HepG2 (cell line): ENCODE measurements around the gene DNAJC5. TPM values are rescaled to one million over a fixed set of nuclear protein-coding genes. Genes with fewer than 3 reads are reported as not detected.

Source experiments
- ATF3 ChIP-seq: sonication (generic); formaldehyde crosslinking; IDR thresholded peaks from 2 replicates; pipeline ENCODE4 v1.4.0; 2020; ENCODE audit warnings: missing genetic modification reagents
- BCL3 ChIP-seq: sonication (generic); formaldehyde crosslinking; IDR thresholded peaks from 2 replicates; pipeline ENCODE4 v1.5.1; 2020; ENCODE audit warnings: mild to moderate bottlenecking, missing genetic modification reagents, moderate library complexity
- CREB1 ChIP-seq, 2 experiments: fragments of 450-650 bp in 1 of 2; IDR thresholded peaks; 2 replicates each; pipeline ENCODE4 v1.6.1; 2016 to 2017; ENCODE audit warnings: control low read depth in 1 of 2, mild to moderate bottlenecking in 1 of 2, missing compliant biosample characterization in 1 of 2, missing genetic modification characterization in 1 of 2
- HNRNPK ChIP-seq: fragments of 200-400 bp; formaldehyde crosslinking; IDR thresholded peaks from 2 replicates; pipeline ENCODE4 v1.6.1; 2018; ENCODE audit warnings: low read length, low read depth, moderate library complexity, mild to moderate bottlenecking; ENCODE audit not compliant: poor library complexity, severe bottlenecking
- LCORL ChIP-seq, 2 experiments: fragments of 450-650 bp in 1 of 2; sonication (generic) in 1 of 2; formaldehyde crosslinking in 1 of 2; IDR thresholded peaks; 2 replicates each; pipeline versions ENCODE4 v1.5.0 to v1.6.1; 2017 to 2020; ENCODE audit warnings: antibody characterized with exemption in 1 of 2, missing genetic modification reagents in 1 of 2
- NCOA5 ChIP-seq: sonication (generic); formaldehyde crosslinking; IDR thresholded peaks from 2 replicates; pipeline ENCODE4 v1.4.0; 2020; ENCODE audit warnings: missing genetic modification reagents
- NFIB ChIP-seq: sonication (generic); formaldehyde crosslinking; IDR thresholded peaks from 2 replicates; pipeline ENCODE4 v1.9.0; 2021; ENCODE audit warnings: missing genetic modification reagents, mild to moderate bottlenecking, borderline replicate concordance
- PCBP2 ChIP-seq: fragments of 200-400 bp; formaldehyde crosslinking; optimal IDR thresholded peaks from 2 replicates; pipeline ENCODE3; 2018; ENCODE audit warnings: low read length, low read depth; ENCODE audit not compliant: poor library complexity, severe bottlenecking
- RBM39 ChIP-seq: fragments of 200-400 bp; formaldehyde crosslinking; IDR thresholded peaks from one replicate; pipeline ENCODE4 v1.6.1; 2018; ENCODE audit warnings: antibody characterized with exemption, mild to moderate bottlenecking, low read depth, low read length; ENCODE audit not compliant: poor library complexity, severe bottlenecking
- RFXANK ChIP-seq: IDR thresholded peaks from 2 replicates; pipeline ENCODE4 v1.6.1; 2016
- SALL2 ChIP-seq: sonication (generic); formaldehyde crosslinking; IDR thresholded peaks from 2 replicates; pipeline ENCODE4 v1.8.1; 2023; ENCODE audit warnings: mild to moderate bottlenecking, missing genetic modification reagents, inconsistent platforms
- SMARCC2 ChIP-seq: fragments of 450-650 bp; IDR thresholded peaks from 2 replicates; pipeline ENCODE4 v1.6.1; 2017; ENCODE audit warnings: antibody characterized with exemption, mild to moderate bottlenecking
- SPEN ChIP-seq: sonication (generic); formaldehyde crosslinking; IDR thresholded peaks from 2 replicates; pipeline ENCODE4 v1.5.1; 2020; ENCODE audit warnings: low read depth, mild to moderate bottlenecking, missing genetic modification reagents
- USF2 ChIP-seq, 2 experiments: sonication (generic) in 1 of 2; formaldehyde crosslinking in 1 of 2; IDR thresholded peaks; 2 replicates each; pipeline versions ENCODE4 v1.5.1 to v1.6.1; 2011 to 2020; ENCODE audit warnings: borderline replicate concordance in 1 of 2, low read depth in 1 of 2, low read length in 1 of 2, mild to moderate bottlenecking in 1 of 2, missing genetic modification reagents in 1 of 2, moderate library complexity in 1 of 2
- YEATS4 ChIP-seq: sonication (generic); formaldehyde crosslinking; IDR thresholded peaks from 2 replicates; pipeline ENCODE4 v1.4.0; 2020; ENCODE audit warnings: missing genetic modification reagents, borderline replicate concordance
- ZBTB42 ChIP-seq: sonication (generic); formaldehyde crosslinking; IDR thresholded peaks from 2 replicates; pipeline ENCODE4 v1.5.0; 2020; ENCODE audit warnings: mild to moderate bottlenecking, missing genetic modification reagents
- ZNF432 ChIP-seq: sonication (generic); formaldehyde crosslinking; IDR thresholded peaks from 2 replicates; pipeline ENCODE4 v1.5.0; 2020; ENCODE audit warnings: missing genetic modification reagents, mild to moderate bottlenecking, borderline replicate concordance
- polyA plus RNA-seq, 8 experiments: library from polyadenylated mRNA; depleted of rRNA in 3 of 8; stranded (reverse) in 7 of 8; unstranded in 1 of 8; fragments of >200 nt; fragmentation: Illumina TruSeq in 4 of 8; extraction: Trizol in 4 of 8; gene quantifications; 2 replicates each; pipeline versions ENCODE4 v1.2.1 to v1.2.3, GENCODE V29; 2011 to 2016; ENCODE audit warnings: low read depth in 4 of 8, missing spikeins in 1 of 8, mixed read lengths in 1 of 8; ENCODE audit not compliant: insufficient read depth in 1 of 8
- total RNA-seq, 5 experiments: library from RNA; depleted of rRNA; stranded (reverse); fragments of >200 nt; fragmentation: Illumina TruSeq; extraction: Trizol; gene quantifications; 2 replicates each; pipeline ENCODE4 v1.2.3, GENCODE V29; 2016; ENCODE audit warnings: low read depth in 1 of 5
- TF ChIP-seq, protein P1 (sequence below): sonication (generic); formaldehyde crosslinking; IDR thresholded peaks from 2 replicates; pipeline ENCODE4 v1.8.1; 2023; ENCODE audit warnings: mild to moderate bottlenecking, missing genetic modification reagents, borderline replicate concordance
- TF ChIP-seq, protein P2 (sequence below): sonication (generic); formaldehyde crosslinking; conservative IDR thresholded peaks from 2 replicates; pipeline ENCODE4 v1.8.0; 2022; ENCODE audit warnings: mild to moderate bottlenecking, moderate library complexity, missing genetic modification reagents
- TF ChIP-seq, protein P3 (sequence below): sonication (generic); formaldehyde crosslinking; IDR thresholded peaks from 2 replicates; pipeline ENCODE4 v1.4.0; 2020; ENCODE audit warnings: missing genetic modification reagents

The DNAJC5 gene
- total and polyA plus RNA-seq, 2 of the 13 experiments (the other 11 are each of a cell fraction or from before 2014, with no cell fraction given): 42.8 to 64.5 TPM

DNA sequence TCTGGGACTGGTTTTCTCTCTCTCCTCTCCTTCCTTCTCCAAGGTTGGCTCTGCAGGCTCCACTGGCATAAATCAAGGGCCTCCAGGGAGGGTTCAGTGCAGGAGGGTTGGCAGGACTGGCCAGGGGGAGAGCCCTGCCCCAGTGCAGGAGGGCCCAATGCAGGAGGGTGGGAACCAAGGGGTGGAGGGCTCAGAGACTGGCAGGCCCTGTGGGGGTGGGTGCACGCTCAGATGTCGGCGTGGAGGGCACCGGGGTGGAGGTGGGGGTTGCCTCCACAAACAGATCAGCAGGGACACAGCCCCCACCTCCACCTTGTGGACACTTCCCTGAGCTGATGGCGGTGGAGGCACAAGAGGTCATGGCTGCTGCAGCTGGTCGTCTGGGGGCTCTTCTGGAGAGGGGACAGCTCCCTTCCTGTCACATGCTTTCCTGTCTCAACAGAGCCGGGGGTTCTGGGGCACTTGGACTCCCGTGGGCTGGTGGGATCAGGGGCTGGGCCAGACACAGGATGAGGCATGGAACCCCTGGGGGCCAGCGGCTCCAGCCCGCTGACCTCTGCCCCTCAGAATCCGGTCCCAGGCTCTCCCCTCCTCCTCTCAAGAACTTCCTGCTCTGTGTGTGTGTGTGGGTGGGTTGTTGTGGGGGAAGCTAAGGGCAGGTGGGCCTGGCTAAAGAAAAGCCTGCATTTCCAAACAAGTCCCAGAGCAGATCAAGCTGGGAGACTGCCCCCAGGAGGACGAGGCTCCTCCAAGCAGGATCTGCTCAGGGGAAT is 36.3 kb upstream of the DNAJC5 start (continued):
- TF ChIP-seq CREB1 (IDR thresholded peaks at IDR 0.05) (no peak), CREB1 (CRISPR knock-in tag; IDR thresholded peaks at IDR 0.05) (no peak), PCBP2 (no peak), ATF3 (CRISPR knock-in tag) (no peak), SPEN (peak; percentile 42), NCOA5 (CRISPR knock-in tag) (no peak), LCORL (IDR thresholded peaks at IDR 0.05) (no peak), LCORL (CRISPR knock-in tag; IDR thresholded peaks at IDR 0.05) (0 out of 2 replicates have a peak, but pooled peaks have one; percentile 26), ZNF432 (CRISPR knock-in tag) (no peak), USF2 (IDR thresholded peaks at IDR 0.05; ENCODE audit: low read depth, low read length) (no peak), USF2 (CRISPR knock-in tag; IDR thresholded peaks at IDR 0.05; ENCODE audit: borderline replicate concordance) (peak; percentile 73; the same call in 1 of the 2 replicates), RFXANK (CRISPR knock-in tag) (no peak), HNRNPK (no peak), NFIB (no peak), ZBTB42 (CRISPR knock-in tag) (peak; percentile 60; the same call in 1 of the 2 replicates), RBM39 (no peak), SALL2 (CRISPR knock-in tag) (peak; percentile 62; the same call in 1 of the 2 replicates), SMARCC2 (no peak), YEATS4 (peak; percentile 60; the same call in 1 of the 2 replicates), BCL3 (CRISPR knock-in tag) (peak; percentile 76; the same call in 1 of the 2 replicates)
- TF ChIP-seq, protein P1, sequence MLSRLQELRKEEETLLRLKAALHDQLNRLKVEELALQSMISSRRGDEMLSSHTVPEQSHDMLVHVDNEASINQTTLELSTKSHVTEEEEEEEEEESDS: 0 out of 2 replicates have a peak, but pooled peaks have one; percentile 52
- TF ChIP-seq, protein P2, sequence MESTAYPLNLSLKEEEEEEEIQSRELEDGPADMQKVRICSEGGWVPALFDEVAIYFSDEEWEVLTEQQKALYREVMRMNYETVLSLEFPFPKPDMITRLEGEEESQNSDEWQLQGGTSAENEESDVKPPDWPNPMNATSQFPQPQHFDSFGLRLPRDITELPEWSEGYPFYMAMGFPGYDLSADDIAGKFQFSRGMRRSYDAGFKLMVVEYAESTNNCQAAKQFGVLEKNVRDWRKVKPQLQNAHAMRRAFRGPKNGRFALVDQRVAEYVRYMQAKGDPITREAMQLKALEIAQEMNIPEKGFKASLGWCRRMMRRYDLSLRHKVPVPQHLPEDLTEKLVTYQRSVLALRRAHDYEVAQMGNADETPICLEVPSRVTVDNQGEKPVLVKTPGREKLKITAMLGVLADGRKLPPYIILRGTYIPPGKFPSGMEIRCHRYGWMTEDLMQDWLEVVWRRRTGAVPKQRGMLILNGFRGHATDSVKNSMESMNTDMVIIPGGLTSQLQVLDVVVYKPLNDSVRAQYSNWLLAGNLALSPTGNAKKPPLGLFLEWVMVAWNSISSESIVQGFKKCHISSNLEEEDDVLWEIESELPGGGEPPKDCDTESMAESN (CRISPR knock-in tag): peak; percentile 93
- TF ChIP-seq, protein P3, sequence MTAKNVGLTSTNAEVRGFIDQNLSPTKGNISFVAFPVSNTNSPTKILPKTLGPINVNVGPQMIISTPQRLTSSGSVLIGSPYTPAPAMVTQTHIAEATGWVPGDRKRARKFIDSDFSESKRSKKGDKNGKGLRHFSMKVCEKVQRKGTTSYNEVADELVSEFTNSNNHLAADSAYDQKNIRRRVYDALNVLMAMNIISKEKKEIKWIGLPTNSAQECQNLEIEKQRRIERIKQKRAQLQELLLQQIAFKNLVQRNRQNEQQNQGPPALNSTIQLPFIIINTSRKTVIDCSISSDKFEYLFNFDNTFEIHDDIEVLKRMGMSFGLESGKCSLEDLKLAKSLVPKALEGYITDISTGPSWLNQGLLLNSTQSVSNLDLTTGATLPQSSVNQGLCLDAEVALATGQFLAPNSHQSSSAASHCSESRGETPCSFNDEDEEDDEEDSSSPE (CRISPR knock-in tag): 0 out of 2 replicates have a peak, but pooled peaks have one; percentile 61
